CD4-positive, alpha-beta T cell (primary cell): ENCODE measurements around the gene HPCAL1. TPM values are rescaled to one million over a fixed set of nuclear protein-coding genes. Genes with fewer than 3 reads are reported as not detected.

Experiments
- ATAC-seq: fragments of 200-7000 bp; cut with Tn5 transposase; one replicate; pipeline ENCODE4 v1.10.0; 2022; ENCODE audit warnings: mild to moderate bottlenecking; ENCODE audit not compliant: poor library complexity
- CTCF ChIA-PET: fragments of 350-600 bp; sonication (Branson Sonifier 250); formaldehyde crosslinking; loops from one replicate; lab custom pipeline; 2021; ENCODE audit warnings: antibody characterized with exemption, inconsistent platforms; lab: Charles Lee
- POLR2A ChIA-PET: fragments of 350-600 bp; sonication (Branson Sonifier 250); formaldehyde crosslinking; loops from one replicate; lab custom pipeline; 2021; ENCODE audit warnings: antibody characterized with exemption, inconsistent platforms; lab: Charles Lee
- DNase-seq, 14 experiments: peaks; one replicate each; pipeline ENCODE4 v3.0.0-alpha.2; 2013 to 2020; ENCODE audit warnings: mixed read lengths in 2 of 14
- H3K27ac ChIP-seq, 2 donors: one replicate each; pipeline versions ENCODE4 v1.5.1 to v1.7.0; 2013; ENCODE audit warnings: low read length in 2 of 2, low read depth in 1 of 2, mild to moderate bottlenecking in 1 of 2
- H3K27me3 ChIP-seq, 2 experiments: 1 replicate in 1 of 2; 2 replicates in 1 of 2; pipeline versions ENCODE4 v1.6.1 to v1.7.0; 2013; ENCODE audit warnings: low read length in 2 of 2, control low read depth in 1 of 2, mild to moderate bottlenecking in 1 of 2, moderate library complexity in 1 of 2; ENCODE audit not compliant: insufficient read depth in 2 of 2, control insufficient read depth in 1 of 2
- H3K36me3 ChIP-seq: one replicate; pipeline ENCODE4 v1.6.1; 2013; ENCODE audit warnings: low read length, control low read depth; ENCODE audit not compliant: insufficient read depth
- H3K4me1 ChIP-seq: one replicate; pipeline ENCODE4 v1.6.1; 2013; ENCODE audit warnings: low read length, control low read depth; ENCODE audit not compliant: insufficient read depth
- H3K4me3 ChIP-seq: one replicate; pipeline ENCODE4 v1.5.1; 2013; ENCODE audit warnings: mild to moderate bottlenecking, low read length, moderate library complexity
- H3K9me3 ChIP-seq, 2 experiments: 1 replicate in 1 of 2; 2 replicates in 1 of 2; pipeline versions ENCODE4 v1.6.1 to v1.7.0; 2013; ENCODE audit warnings: low read length in 2 of 2, mild to moderate bottlenecking in 2 of 2, control low read depth in 1 of 2, moderate library complexity in 1 of 2; ENCODE audit not compliant: control insufficient read depth in 1 of 2, insufficient read depth in 1 of 2
- H3K27ac Mint-ChIP-seq: one replicate; pipeline ENCODE4 v1.8.0; 2020; ENCODE audit warnings: mixed read lengths
- H3K27me3 Mint-ChIP-seq: one replicate; pipeline ENCODE4 v1.8.0; 2021; ENCODE audit warnings: mixed read lengths
- H3K36me3 Mint-ChIP-seq: one replicate; pipeline ENCODE4 v1.8.0; 2021; ENCODE audit warnings: low read depth, mixed read lengths
- H3K4me1 Mint-ChIP-seq: one replicate; pipeline ENCODE4 v1.8.0; 2021; ENCODE audit warnings: low read depth, mixed read lengths
- H3K4me3 Mint-ChIP-seq: one replicate; pipeline ENCODE4 v1.8.0; 2020; ENCODE audit warnings: mild to moderate bottlenecking, mixed read lengths
- H3K9me3 Mint-ChIP-seq: one replicate; pipeline ENCODE4 v1.8.0; 2020; ENCODE audit warnings: mixed read lengths
- intact Hi-C, 2 experiments: fragments of 100-400 bp; cut with DNase I in 1 of 2; cut with micrococcal nuclease in 1 of 2; formaldehyde crosslinking; loops; one replicate each; pipeline versions ENCODE4 v1.15.1 to v1.9.0; 2023 to 2025; cut with DNase I, micrococcal nuclease
- total RNA-seq, 174 experiments: library from RNA in 2 of 174; stranded (reverse) in 2 of 174; gene quantifications; one replicate each; pipeline ENCODE4 v1.2.3 and lab custom pipeline; 2021 to 2026
- TF ChIP-seq, protein P1 (sequence below): fragments of 200-600 bp; IDR thresholded peaks from one replicate; pipeline ENCODE4 v1.8.0; 2022; ENCODE audit warnings: antibody characterized with exemption, mild to moderate bottlenecking

Gene HPCAL1
- total RNA-seq, 2 experiments from 2014 or later, result 24.9 to 27.9 TPM

DNA sequence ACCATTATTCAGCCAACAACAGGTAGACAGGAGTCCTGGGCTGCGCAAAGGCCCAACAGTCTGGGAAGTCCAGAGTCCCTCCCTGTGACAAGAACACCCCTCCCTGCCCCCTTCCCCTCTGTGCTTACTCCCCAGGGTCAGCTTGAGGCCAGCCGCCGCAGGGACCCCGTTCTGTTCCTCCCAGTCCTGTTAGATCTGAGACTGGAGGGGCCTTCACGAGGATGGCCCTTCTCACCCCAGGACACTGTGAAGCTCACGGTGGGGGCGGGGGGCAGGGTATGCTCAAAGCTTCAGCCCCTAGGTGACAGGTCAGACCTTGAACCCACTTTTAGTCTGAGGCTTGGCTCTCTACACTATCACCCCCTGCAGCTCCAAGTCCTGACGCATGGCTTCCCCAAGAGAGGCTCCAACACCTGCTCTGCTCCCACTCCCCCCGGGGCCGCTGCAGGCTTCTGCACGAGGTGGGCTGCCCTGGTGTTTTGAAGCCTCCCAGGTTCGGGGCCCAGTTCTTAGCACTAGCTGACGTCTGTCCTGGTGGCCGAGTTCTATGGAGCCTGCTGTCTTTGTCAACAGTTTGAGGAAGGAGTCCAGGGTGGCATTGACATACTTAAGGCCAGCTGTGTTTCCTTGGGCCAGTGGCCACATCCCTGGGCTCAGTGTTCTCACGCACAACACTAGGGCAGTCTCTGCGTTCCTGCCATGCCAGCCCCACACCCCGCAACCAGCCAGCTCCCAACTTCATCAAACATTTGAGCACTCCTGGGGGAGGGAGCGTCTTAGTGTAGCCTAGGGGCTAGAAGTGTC is 37.2 kb upstream of the HPCAL1 start:
- Histone ChIP-seq H3K27me3 (no peaks in the 10 kb centered on the region), H3K4me1 (peaks cover 6% of the 10 kb centered on the region), H3K9me3 (no peaks in the 10 kb centered on the region), H3K4me3 (no peak overlapping the region), H3K36me3 (no peaks in the 10 kb centered on the region), H3K27ac (no peak overlapping the region)
- intact Hi-C loops, result no loop called here
- ChIA-PET CTCF (interaction anchor here (1.0 kb wide), 1 partner anchor 144 kb away, joined by 3 read pairs; no protein-coding TSS in a partner anchor), POLR2A (no interaction called here)
- Mint-ChIP-seq H3K9me3 (no peaks in the 10 kb centered on the region), H3K27ac (no peak overlapping the region), H3K36me3 (no peaks in the 10 kb centered on the region), H3K4me3 (no peak overlapping the region), H3K4me1 (no peaks in the 10 kb centered on the region), H3K27me3 (no peaks in the 10 kb centered on the region)
- no peak for DNase-seq
- TF ChIP-seq, protein P1, sequence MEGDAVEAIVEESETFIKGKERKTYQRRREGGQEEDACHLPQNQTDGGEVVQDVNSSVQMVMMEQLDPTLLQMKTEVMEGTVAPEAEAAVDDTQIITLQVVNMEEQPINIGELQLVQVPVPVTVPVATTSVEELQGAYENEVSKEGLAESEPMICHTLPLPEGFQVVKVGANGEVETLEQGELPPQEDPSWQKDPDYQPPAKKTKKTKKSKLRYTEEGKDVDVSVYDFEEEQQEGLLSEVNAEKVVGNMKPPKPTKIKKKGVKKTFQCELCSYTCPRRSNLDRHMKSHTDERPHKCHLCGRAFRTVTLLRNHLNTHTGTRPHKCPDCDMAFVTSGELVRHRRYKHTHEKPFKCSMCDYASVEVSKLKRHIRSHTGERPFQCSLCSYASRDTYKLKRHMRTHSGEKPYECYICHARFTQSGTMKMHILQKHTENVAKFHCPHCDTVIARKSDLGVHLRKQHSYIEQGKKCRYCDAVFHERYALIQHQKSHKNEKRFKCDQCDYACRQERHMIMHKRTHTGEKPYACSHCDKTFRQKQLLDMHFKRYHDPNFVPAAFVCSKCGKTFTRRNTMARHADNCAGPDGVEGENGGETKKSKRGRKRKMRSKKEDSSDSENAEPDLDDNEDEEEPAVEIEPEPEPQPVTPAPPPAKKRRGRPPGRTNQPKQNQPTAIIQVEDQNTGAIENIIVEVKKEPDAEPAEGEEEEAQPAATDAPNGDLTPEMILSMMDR, result no peak
- no peak for ATAC-seq

DNA sequence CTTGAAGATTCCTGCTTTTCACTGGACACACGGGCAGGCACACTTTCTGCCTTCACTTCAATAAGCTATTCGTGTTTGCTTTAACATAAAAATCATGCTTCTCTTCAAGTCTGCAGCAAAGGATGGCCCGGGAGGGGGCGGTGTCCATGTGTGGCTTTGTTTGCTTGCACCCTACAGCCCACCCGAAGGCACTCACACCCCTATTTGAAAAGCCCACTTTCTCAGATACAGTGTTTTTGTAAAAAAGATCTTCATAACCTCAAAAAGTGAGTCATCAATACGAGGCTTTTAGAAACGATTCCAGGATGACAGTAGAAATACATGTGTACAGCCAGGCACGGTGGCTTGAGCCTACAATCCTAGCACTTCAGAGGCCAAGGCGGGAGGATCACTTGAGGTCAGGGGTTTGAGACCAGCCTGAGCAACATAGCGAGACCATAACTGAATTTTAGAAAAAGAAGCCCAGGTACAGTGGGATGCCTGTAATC is 36.5 kb upstream of the HPCAL1 start:
- Mint-ChIP-seq H3K9me3 (no peaks in the 10 kb centered on the region), H3K4me3 (no peak overlapping the region), H3K4me1 (no peaks in the 10 kb centered on the region), H3K27ac (no peak overlapping the region), H3K36me3 (no peaks in the 10 kb centered on the region), H3K27me3 (no peaks in the 10 kb centered on the region)
- CTCF ChIA-PET, result interaction anchor here (1.0 kb wide), 1 partner anchor 143 kb away, joined by 3 read pairs; no protein-coding TSS in a partner anchor
- intact Hi-C loops, result no loop called here
- H3K27ac ChIP-seq, result no peak overlapping the region
- no peak overlapping the region for H3K4me3 ChIP-seq
- H3K27me3 ChIP-seq, result no peaks in the 10 kb centered on the region
- no peaks in the 10 kb centered on the region for H3K36me3 ChIP-seq
- POLR2A ChIA-PET, result no interaction called here
- TF ChIP-seq, protein P1, result no peak
- no peaks in the 10 kb centered on the region for H3K9me3 ChIP-seq
- peaks cover 10% of the 10 kb centered on the region for H3K4me1 ChIP-seq
- no peak for DNase-seq
- no peak for ATAC-seq

DNA sequence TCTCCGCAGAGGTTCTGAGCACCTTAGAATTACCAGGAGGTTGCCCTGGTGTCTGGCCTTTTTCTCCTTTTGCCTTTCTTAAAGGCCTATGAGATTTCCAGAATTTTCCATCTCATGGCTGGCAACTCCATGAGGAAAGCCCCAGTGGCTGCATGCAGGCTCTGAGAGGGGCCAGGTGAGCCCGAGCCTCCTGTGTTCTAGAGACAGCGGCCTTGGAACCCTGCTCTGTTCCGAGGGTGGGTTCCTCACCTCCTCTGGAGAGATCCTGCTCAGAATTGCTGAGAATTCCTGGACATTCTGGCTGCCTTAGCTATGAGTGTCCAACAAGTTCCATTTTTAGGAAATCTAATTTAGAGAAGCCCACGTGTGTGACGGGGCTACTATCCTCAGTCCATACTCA is 35.7 kb upstream of the HPCAL1 start:
- Mint-ChIP-seq H3K9me3 (no peaks in the 10 kb centered on the region), H3K27ac (no peak overlapping the region), H3K4me3 (no peak overlapping the region), H3K27me3 (no peaks in the 10 kb centered on the region), H3K36me3 (no peaks in the 10 kb centered on the region), H3K4me1 (no peaks in the 10 kb centered on the region)
- intact Hi-C loops, result no loop called here
- ATAC-seq (no peak), DNase-seq (no peak)
- ChIA-PET POLR2A (no interaction called here), CTCF (no interaction called here)
- no peak overlapping the region for H3K27ac ChIP-seq
- TF ChIP-seq, protein P1, result no peak
- no peaks in the 10 kb centered on the region for H3K27me3 ChIP-seq
- peaks cover 10% of the 10 kb centered on the region for H3K4me1 ChIP-seq
- no peaks in the 10 kb centered on the region for H3K9me3 ChIP-seq
- no peaks in the 10 kb centered on the region for H3K36me3 ChIP-seq
- H3K4me3 ChIP-seq, result no peak overlapping the region
